Right cardiac atrium (tissue), 5 donors: Measurements from ENCODE around the gene ENPP1. TPM values are rescaled to one million over a fixed set of nuclear protein-coding genes. Genes with fewer than 3 reads are reported as not detected.
"Not testable (repeated sequence)": the region's sequence is repeated elsewhere in the genome, so short reads cannot be mapped to it uniquely, and the experiment has no call there.

Experiments
- ATAC-seq, 2 donors: fragments of 200-7000 bp; cut with Tn5 transposase; one replicate each; pipeline versions ENCODE4 v1.8.0 to v1.9.1; 2020; ENCODE audit warnings: moderate library complexity in 2 of 2, mild to moderate bottlenecking in 1 of 2
- DNase-seq, 3 donors: peaks; one replicate each; pipeline ENCODE4 v3.0.0-alpha.2; 2020
- H3K27ac ChIP-seq: one replicate; pipeline ENCODE4 v1.5.1; 2013; ENCODE audit warnings: mild to moderate bottlenecking, low read length, control low read depth, moderate library complexity
- H3K27me3 ChIP-seq: one replicate; pipeline ENCODE4 v1.6.1; 2013; ENCODE audit not compliant: control insufficient read depth, insufficient read depth
- H3K4me1 ChIP-seq: one replicate; pipeline ENCODE4 v1.6.1; 2013; ENCODE audit warnings: low read length; ENCODE audit not compliant: control insufficient read depth, insufficient read depth
- H3K4me3 ChIP-seq: one replicate; pipeline ENCODE4 v1.5.1; 2013; ENCODE audit warnings: low read length, control low read depth
- H3K9me3 ChIP-seq: one replicate; pipeline ENCODE4 v1.6.1; 2013; ENCODE audit warnings: low read length; ENCODE audit not compliant: control insufficient read depth
- WGBS: extraction: QIAGEN DNeasy Blood & Tissue Kit; methylation state at CpG from one replicate; pipeline ENCODE4 v1.1.7; 2013; 5-methylcytosine and 5-hydroxymethylcytosine counted together
- intact Hi-C, 4 donors: fragments of 100-400 bp; cut with DNase I; formaldehyde crosslinking; loops; one replicate each; pipeline versions ENCODE4 v1.11.0 to v1.14.0; 2022 to 2023
- polyA plus RNA-seq: library from polyadenylated mRNA; stranded (reverse); fragments of 200-250 nt; gene quantifications from one replicate; pipeline ENCODE4 v1.2.3, GENCODE V29; 2013
- total RNA-seq, 4 donors: library from RNA; stranded (reverse); fragmentation: NEBNext Ultra II Directional; extraction: Animal tissue kit (Norgen Biotek cat#: 25700); gene quantifications; one replicate each; pipeline ENCODE4 v1.2.1, GENCODE V29; 2021
- donor health status: healthy with polysubstance abuse.
- donor health status: DM: no; HTN: yes; CAD: no.
- donor health status: DM: no; HTN: no; CAD: no.
- donor health status: DM: no; HTN: yes; CAD: no; lungs with severe emphysema.
- donor health status: DM: yes; HTN: yes; CAD: no.

ENPP1 gene
- total and polyA plus RNA-seq, 5 donors: 1.2 to 4.5 (median 2.7) TPM

GRCh38 chr6:131916091-131916796, 108.4 kb downstream of the ENPP1 start:
- H3K4me1 ChIP-seq, H3K4me3 ChIP-seq, ATAC-seq, H3K9me3 ChIP-seq, H3K27me3 ChIP-seq, H3K27ac ChIP-seq, DNase-seq: not testable (repeated sequence)
- WGBS: 97% methylated on average over 2 of the region's 2 CpGs
- intact Hi-C loops: loop anchor here in 3 of 4 donors (5.0 to 10.0 kb wide), 4 partner anchors 111 to 306 kb away; partner anchors contain the start of gene ENPP1 (in 1 of the 3)

DNA sequence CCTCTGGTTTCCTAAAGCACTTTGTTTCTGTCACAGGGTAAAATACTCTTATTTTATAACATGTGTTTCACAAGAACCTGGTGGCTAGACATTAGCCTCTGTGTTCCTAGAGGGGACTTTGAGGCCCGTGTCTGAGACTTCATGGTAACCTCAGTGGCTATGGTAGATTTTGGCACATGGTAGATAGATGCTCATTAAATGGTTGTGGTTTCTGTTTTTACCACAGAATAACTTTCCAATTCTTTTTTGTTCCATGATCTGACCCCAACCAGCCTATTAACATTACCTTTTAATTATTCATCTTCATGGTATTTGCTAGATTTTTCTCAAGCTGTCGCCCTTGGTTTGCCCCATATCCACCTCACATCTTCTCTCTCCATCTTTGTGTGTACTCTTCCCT, 109.0 kb downstream of the ENPP1 start:
- ATAC-seq: no peak
- WGBS: 86% methylated on average over 2 of the region's 2 CpGs

DNA sequence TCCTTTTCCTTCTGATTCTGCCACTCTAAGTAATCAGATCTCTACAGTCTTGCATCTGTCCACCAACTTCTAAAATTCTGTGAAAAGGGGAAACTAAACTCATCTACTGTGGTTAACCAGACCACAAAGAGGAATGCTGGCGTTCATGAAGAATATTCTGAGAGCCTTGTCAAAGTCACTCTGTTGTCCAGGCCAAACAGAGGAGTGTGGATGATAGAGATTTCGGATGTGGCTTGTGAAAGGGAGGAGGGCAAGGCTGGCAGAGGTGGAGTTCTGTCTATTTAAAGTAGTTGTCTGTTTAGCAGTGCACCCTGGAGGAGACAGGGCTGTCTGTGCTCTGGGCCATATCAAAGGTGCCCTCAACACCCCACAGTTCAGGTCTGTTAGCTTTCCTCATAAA, 109.5 kb downstream of the ENPP1 start:
- ATAC-seq (no peak), DNase-seq (no peak)
- Histone ChIP-seq H3K4me3 (no peak overlapping the region), H3K9me3 (no peaks in the 10 kb centered on the region), H3K4me1 (no peaks in the 10 kb centered on the region), H3K27ac (no peak overlapping the region), H3K27me3 (no peaks in the 10 kb centered on the region)
- intact Hi-C loops: loop anchor here in 3 of 4 donors (5.0 to 10.0 kb wide), 4 partner anchors 113 to 305 kb away; partner anchors contain the start of gene ENPP1 (in 1 of the 3)
- 59% methylated on average over 2 of the region's 2 CpGs for WGBS

More for the DNA sequence above, 109.0 kb downstream of the ENPP1 start:
- H3K9me3 ChIP-seq: no peaks in the 10 kb centered on the region
- H3K4me1 ChIP-seq: no peaks in the 10 kb centered on the region
- intact Hi-C loops: loop anchor here in 3 of 4 donors (5.0 to 10.0 kb wide), 4 partner anchors 112 to 305 kb away; partner anchors contain the start of gene ENPP1 (in 1 of the 3)
- H3K4me3 ChIP-seq: no peak overlapping the region
- DNase-seq: no peak
- no peak overlapping the region for H3K27ac ChIP-seq
- no peaks in the 10 kb centered on the region for H3K27me3 ChIP-seq

- DNase-seq (no peak), ATAC-seq (no peak)
- no peaks in the 10 kb centered on the region for H3K27me3 ChIP-seq
- no peak overlapping the region for H3K4me3 ChIP-seq
- no peak overlapping the region for H3K27ac ChIP-seq
- H3K4me1 ChIP-seq: no peaks in the 10 kb centered on the region
- 70% methylated on average over 6 of the region's 6 CpGs for WGBS
- intact Hi-C loops: loop anchor here in 3 of 4 donors (5.0 to 10.0 kb wide), 4 partner anchors 113 to 304 kb away; partner anchors contain the start of gene ENPP1 (in 1 of the 3)
- no peaks in the 10 kb centered on the region for H3K9me3 ChIP-seq
Measured at GRCh38 chr6:131917763-131918649, 110.2 kb downstream of the ENPP1 start.

GRCh38 chr6:131918650-131919355, 111.0 kb downstream of the ENPP1 start:
- DNase-seq: no peak
- Histone ChIP-seq H3K9me3 (no peaks in the 10 kb centered on the region), H3K4me1 (no peaks in the 10 kb centered on the region), H3K27me3 (no peaks in the 10 kb centered on the region), H3K27ac (no peak overlapping the region), H3K4me3 (no peak overlapping the region)
- peak in 1 of 2 donors; percentile 26 for ATAC-seq
- WGBS: 87% methylated on average over 9 of the region's 9 CpGs
- intact Hi-C loops: loop anchor here in 3 of 4 donors (5.0 to 10.0 kb wide), 4 partner anchors 114 to 303 kb away; partner anchors contain the start of gene ENPP1 (in 1 of the 3)

DNA sequence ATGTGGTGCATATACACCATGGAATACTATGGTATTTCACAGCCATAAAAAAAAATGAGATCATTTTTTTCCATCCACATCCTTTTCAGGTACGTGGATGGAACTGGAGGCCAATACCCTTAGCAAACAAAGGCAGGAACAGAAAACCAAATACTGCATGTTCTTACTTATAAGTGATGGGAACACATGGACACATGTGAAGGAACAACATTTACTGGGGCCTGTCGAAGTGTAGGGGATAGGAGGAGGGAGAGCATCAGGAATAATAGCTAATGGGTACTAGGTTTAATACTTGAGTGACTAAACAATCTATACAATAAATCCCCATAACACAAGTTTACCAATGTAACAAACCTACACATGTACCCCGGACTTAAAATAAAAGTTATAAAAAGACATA, 112.8 kb downstream of the ENPP1 start:
- ATAC-seq: no peak

DNA sequence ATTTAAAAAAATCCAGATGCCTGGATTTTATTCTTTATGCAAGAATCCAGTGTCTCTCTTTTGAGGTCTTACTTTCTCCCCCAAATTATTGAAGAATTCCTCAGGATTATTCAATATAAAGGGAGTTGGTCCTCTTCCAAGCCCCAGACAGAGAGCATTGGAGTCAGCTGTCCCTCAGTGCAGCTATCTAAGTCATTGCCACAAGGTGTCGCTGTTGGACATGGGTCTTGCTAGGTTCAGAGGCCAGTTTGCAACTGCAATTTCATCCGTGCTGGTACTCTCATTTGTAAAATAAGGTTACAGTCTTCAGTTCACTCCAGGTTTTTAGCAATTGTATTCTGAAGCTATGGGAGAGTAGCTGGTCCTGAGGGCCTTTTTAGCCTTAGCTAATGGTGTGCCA, 115.5 kb downstream of the ENPP1 start:
- no peaks in the 10 kb centered on the region for H3K27me3 ChIP-seq
- H3K4me1 ChIP-seq: no peaks in the 10 kb centered on the region
- 11% methylated on average over 2 of the region's 2 CpGs for whole genome bisulfite sequencing
- H3K9me3 ChIP-seq: no peaks in the 10 kb centered on the region
- DNase-seq: peak in 2 of 3 donors; percentile 22 to 69
- no peak overlapping the region for H3K27ac ChIP-seq
- intact Hi-C loops: loop anchor here in 3 of 4 donors (2.0 to 10.0 kb wide), 5 partner anchors 237 to 561 kb away; no protein-coding TSS in a partner anchor
- no peak overlapping the region for H3K4me3 ChIP-seq
- peak; percentile 45 to 54 for ATAC-seq

More for the DNA sequence above, 112.8 kb downstream of the ENPP1 start:
- DNase-seq: no peak
- H3K4me1 ChIP-seq: no peaks in the 10 kb centered on the region
- no peaks in the 10 kb centered on the region for H3K9me3 ChIP-seq
- H3K4me3 ChIP-seq: no peak overlapping the region
- 81% methylated on average over 3 of the region's 3 CpGs for WGBS
- H3K27ac ChIP-seq: no peak overlapping the region
- H3K27me3 ChIP-seq: no peaks in the 10 kb centered on the region
- intact Hi-C loops: loop anchor here in 3 of 4 donors (5.0 to 10.0 kb wide), 4 partner anchors 244 to 564 kb away; no protein-coding TSS in a partner anchor

GRCh38 chr6:131924881-131925474, 117.2 kb downstream of the ENPP1 start:
- no peaks in the 10 kb centered on the region for H3K4me1 ChIP-seq
- 10% methylated on average over 4 of the region's 4 CpGs for WGBS
- H3K27ac ChIP-seq: no peak overlapping the region
- no peak overlapping the region for H3K4me3 ChIP-seq
- DNase-seq: no peak
- intact Hi-C loops: loop anchor here (5.0 to 10.0 kb wide), 5 partner anchors 237 to 560 kb away; no protein-coding TSS in a partner anchor
- no peaks in the 10 kb centered on the region for H3K27me3 ChIP-seq
- ATAC-seq: peak; percentile 62
- no peaks in the 10 kb centered on the region for H3K9me3 ChIP-seq

GRCh38 chr6:131929264-131929663, 121.4 kb downstream of the ENPP1 start:
- Histone ChIP-seq H3K4me1 (peaks cover 3% of the 10 kb centered on the region), H3K27me3 (no peaks in the 10 kb centered on the region), H3K27ac (no peak overlapping the region), H3K4me3 (no peak overlapping the region), H3K9me3 (no peaks in the 10 kb centered on the region)
- DNase-seq (no peak), ATAC-seq (no peak)
- intact Hi-C loops: loop anchor here in 3 of 4 donors (5.0 to 10.0 kb wide), 4 partner anchors 233 to 556 kb away; no protein-coding TSS in a partner anchor
- 71% methylated on average over 2 of the region's 2 CpGs for WGBS

DNA sequence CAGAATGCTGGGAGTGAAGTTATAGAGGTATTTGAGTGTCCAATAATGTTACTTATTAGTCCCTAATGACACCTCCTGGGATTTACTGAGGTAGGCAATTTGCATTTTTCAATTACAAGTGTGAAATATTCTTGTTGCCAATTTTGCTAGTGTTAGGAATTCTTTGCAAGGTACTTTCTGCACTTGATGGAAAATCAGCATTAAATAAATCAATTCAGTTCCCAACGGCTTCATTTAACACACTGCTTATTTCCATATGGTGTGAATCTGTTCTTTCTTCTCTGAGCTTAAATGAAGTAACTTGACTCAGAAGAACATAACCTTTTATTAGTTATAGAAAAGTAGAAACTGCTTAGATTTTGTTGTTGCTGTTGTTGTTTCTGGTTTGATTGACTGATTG, 122.2 kb downstream of the ENPP1 start:
- WGBS: 82% methylated on average over 1 of the region's 1 CpG
- H3K9me3 ChIP-seq: no peaks in the 10 kb centered on the region

More for the DNA sequence above, 122.2 kb downstream of the ENPP1 start:
- no peak overlapping the region for H3K27ac ChIP-seq
- DNase-seq (no peak), ATAC-seq (no peak)
- H3K4me1 ChIP-seq: peaks cover 3% of the 10 kb centered on the region
- no peaks in the 10 kb centered on the region for H3K27me3 ChIP-seq
- H3K4me3 ChIP-seq: no peak overlapping the region
- intact Hi-C loops: loop anchor here in 3 of 4 donors (5.0 to 10.0 kb wide), 4 partner anchors 232 to 555 kb away; no protein-coding TSS in a partner anchor
